Activated T-helper 17 cell treated with anti-CD3 and anti-CD28 coated beads, Interleukin-2, amount 50 U/mL, for 72 hours (primary cell): ENCODE measurements around the gene MAIP1. TPM values are rescaled to one million over a fixed set of nuclear protein-coding genes. Genes with fewer than 3 reads are reported as not detected.
"Not testable (repeated sequence)": the region's sequence is repeated elsewhere in the genome, so short reads cannot be mapped to it uniquely, and the experiment has no call there.

Source experiments
- ATAC-seq: fragments of 150-1000 bp; cut with Tn5 transposase; replicated peaks from 2 replicates; pipeline ENCODE4 v1.10.0; 2021; ENCODE audit warnings: mild to moderate bottlenecking, moderate library complexity
- H3K27ac Mint-ChIP-seq: one replicate; pipeline ENCODE4 v1.8.0; 2022; ENCODE audit warnings: mixed read lengths
- H3K27me3 Mint-ChIP-seq: one replicate; pipeline ENCODE4 v1.8.0; 2022; ENCODE audit warnings: mixed read lengths
- H3K36me3 Mint-ChIP-seq: one replicate; pipeline ENCODE4 v1.8.0; 2022; ENCODE audit warnings: low read depth, mild to moderate bottlenecking, mixed read lengths
- H3K4me1 Mint-ChIP-seq: one replicate; pipeline ENCODE4 v1.8.0; 2022; ENCODE audit warnings: mixed read lengths
- H3K4me3 Mint-ChIP-seq: one replicate; pipeline ENCODE4 v1.8.0; 2022; ENCODE audit warnings: mild to moderate bottlenecking, mixed read lengths
- H3K9me3 Mint-ChIP-seq: one replicate; pipeline ENCODE4 v1.8.0; 2022; ENCODE audit warnings: mixed read lengths
- total RNA-seq, 2 donors: library from RNA; stranded (reverse); gene quantifications; one replicate each; pipeline ENCODE4 v1.2.3, GENCODE V29; 2022

Gene MAIP1
- total RNA-seq, result 10 to 100 TPM; 22.8 to 35.3 TPM

- peaks cover 23% of the 10 kb centered on the region for H3K4me1 Mint-ChIP-seq
These were observed at the start of gene MAIP1, which contains the start of gene TYW5 for GRCh38 chr2:199955339-199956061. Gene MAIP1 (plus strand): TSS chr2:199955582. CDS start chr2:199955799, 217 bp downstream. Gene TYW5 (minus strand): TSS chr2:199955491. CDS start chr2:199955470, 21 bp downstream.

GRCh38 chr2:199907008-199907714, 48.2 kb upstream of the MAIP1 start:
- ATAC-seq, result no peak
- Mint-ChIP-seq H3K4me1 (no peaks in the 10 kb centered on the region), H3K27ac (no peak overlapping the region), H3K36me3 (peaks cover 6% of the 10 kb centered on the region), H3K27me3 (peaks cover 7% of the 10 kb centered on the region), H3K9me3 (no peaks in the 10 kb centered on the region), H3K4me3 (no peak overlapping the region)

More at GRCh38 chr2:199955339-199956061, at the start of gene MAIP1, which contains the start of gene TYW5:
- peak; percentile 85 for ATAC-seq
- H3K27me3 Mint-ChIP-seq, result no peaks in the 10 kb centered on the region
- H3K4me3 Mint-ChIP-seq, result peak within 1 kb of the TSS; percentile 99
- H3K27ac Mint-ChIP-seq, result peak within 1 kb of the TSS; percentile 97
- peaks cover 61% of the 10 kb centered on the region for H3K36me3 Mint-ChIP-seq
- H3K9me3 Mint-ChIP-seq, result no peaks in the 10 kb centered on the region

- peak overlapping the region; percentile 100 for H3K4me3 Mint-ChIP-seq
- H3K27me3 Mint-ChIP-seq, result peaks cover 4% of the 10 kb centered on the region
- peaks cover 21% of the 10 kb centered on the region for H3K36me3 Mint-ChIP-seq
- peak overlapping the region; percentile 99 for H3K27ac Mint-ChIP-seq
- H3K9me3 Mint-ChIP-seq, result no peaks in the 10 kb centered on the region
- ATAC-seq, result no peak
- H3K4me1 Mint-ChIP-seq, result peaks cover 16% of the 10 kb centered on the region
These were observed 44.9 kb upstream of the MAIP1 start for GRCh38 chr2:199910338-199911051.

- peaks cover 16% of the 10 kb centered on the region for H3K4me1 Mint-ChIP-seq
- ATAC-seq, result peak; percentile 93
- peaks cover 4% of the 10 kb centered on the region for H3K27me3 Mint-ChIP-seq
- H3K9me3 Mint-ChIP-seq, result no peaks in the 10 kb centered on the region
- peaks cover 29% of the 10 kb centered on the region for H3K36me3 Mint-ChIP-seq
- H3K27ac Mint-ChIP-seq, result peak within 1 kb of the TSS; percentile 99
- peak within 1 kb of the TSS; percentile 100 for H3K4me3 Mint-ChIP-seq
These were observed 44.1 kb upstream of the MAIP1 start, which contains the start of gene C2orf69 for GRCh38 chr2:199911052-199911876. Gene C2orf69 (plus strand): TSS chr2:199911293. CDS start chr2:199911439, 146 bp downstream.

GRCh38 chr2:199911877-199912161, 43.6 kb upstream of the MAIP1 start:
- H3K9me3 Mint-ChIP-seq, result no peaks in the 10 kb centered on the region
- ATAC-seq, result no peak
- peaks cover 16% of the 10 kb centered on the region for H3K4me1 Mint-ChIP-seq
- peak overlapping the region; percentile 99 for H3K27ac Mint-ChIP-seq
- H3K27me3 Mint-ChIP-seq, result peaks cover 3% of the 10 kb centered on the region
- H3K4me3 Mint-ChIP-seq, result peak overlapping the region; percentile 100
- peaks cover 35% of the 10 kb centered on the region for H3K36me3 Mint-ChIP-seq

- Mint-ChIP-seq H3K4me3 (peak overlapping the region; percentile 100), H3K36me3 (peaks cover 43% of the 10 kb centered on the region), H3K4me1 (peaks cover 16% of the 10 kb centered on the region)
- H3K9me3 Mint-ChIP-seq, ATAC-seq, H3K27ac Mint-ChIP-seq, H3K27me3 Mint-ChIP-seq: not testable (repeated sequence)
These were observed 42.7 kb upstream of the MAIP1 start for GRCh38 chr2:199912553-199913114.

GRCh38 chr2:199914372-199914958, 40.9 kb upstream of the MAIP1 start:
- peak overlapping the region; percentile 53 for H3K4me3 Mint-ChIP-seq
- H3K36me3 Mint-ChIP-seq, result peaks cover 59% of the 10 kb centered on the region
- ATAC-seq, result no peak
- no peaks in the 10 kb centered on the region for H3K9me3 Mint-ChIP-seq
- H3K27ac Mint-ChIP-seq, result peak overlapping the region; percentile 16
- H3K4me1 Mint-ChIP-seq, result peaks cover 16% of the 10 kb centered on the region
- no peaks in the 10 kb centered on the region for H3K27me3 Mint-ChIP-seq

- Mint-ChIP-seq H3K9me3 (no peaks in the 10 kb centered on the region), H3K27ac (no peak overlapping the region), H3K27me3 (no peaks in the 10 kb centered on the region), H3K36me3 (peaks cover 55% of the 10 kb centered on the region), H3K4me3 (no peak overlapping the region), H3K4me1 (peaks cover 16% of the 10 kb centered on the region)
- ATAC-seq, result no peak
These were observed 38.4 kb upstream of the MAIP1 start for GRCh38 chr2:199916980-199917379.

- Mint-ChIP-seq H3K27me3 (no peaks in the 10 kb centered on the region), H3K4me1 (peaks cover 4% of the 10 kb centered on the region), H3K36me3 (peaks cover 47% of the 10 kb centered on the region), H3K9me3 (no peaks in the 10 kb centered on the region), H3K27ac (no peak overlapping the region), H3K4me3 (no peak overlapping the region)
- no peak for ATAC-seq
These were observed 32.5 kb upstream of the MAIP1 start for GRCh38 chr2:199922856-199923255.

GRCh38 chr2:199923924-199924323, 31.5 kb upstream of the MAIP1 start:
- H3K9me3 Mint-ChIP-seq, result no peaks in the 10 kb centered on the region
- ATAC-seq, result peak; percentile 59
- H3K36me3 Mint-ChIP-seq, result peaks cover 49% of the 10 kb centered on the region
- H3K27ac Mint-ChIP-seq, result no peak overlapping the region
- no peak overlapping the region for H3K4me3 Mint-ChIP-seq
- no peaks in the 10 kb centered on the region for H3K27me3 Mint-ChIP-seq
- H3K4me1 Mint-ChIP-seq, result peaks cover 4% of the 10 kb centered on the region

- Mint-ChIP-seq H3K4me1 (peaks cover 4% of the 10 kb centered on the region), H3K27me3 (no peaks in the 10 kb centered on the region), H3K9me3 (no peaks in the 10 kb centered on the region), H3K36me3 (peaks cover 70% of the 10 kb centered on the region), H3K27ac (no peak overlapping the region), H3K4me3 (no peak overlapping the region)
- no peak for ATAC-seq
These were observed 28.6 kb upstream of the MAIP1 start for GRCh38 chr2:199926806-199927205.

GRCh38 chr2:199928226-199928625, 27.2 kb upstream of the MAIP1 start:
- H3K27ac Mint-ChIP-seq, result peak overlapping the region; percentile 4
- no peaks in the 10 kb centered on the region for H3K9me3 Mint-ChIP-seq
- H3K36me3 Mint-ChIP-seq, result peaks cover 85% of the 10 kb centered on the region
- ATAC-seq, result no peak
- no peaks in the 10 kb centered on the region for H3K27me3 Mint-ChIP-seq
- H3K4me3 Mint-ChIP-seq, result no peak overlapping the region
- no peaks in the 10 kb centered on the region for H3K4me1 Mint-ChIP-seq

- no peak for ATAC-seq
- Mint-ChIP-seq H3K4me3 (no peak overlapping the region), H3K27ac (peak overlapping the region; percentile 4)
These were observed 26.8 kb upstream of the MAIP1 start for GRCh38 chr2:199928626-199929025.

More at GRCh38 chr2:199928626-199929025, 26.8 kb upstream of the MAIP1 start:
- no peaks in the 10 kb centered on the region for H3K9me3 Mint-ChIP-seq
- no peaks in the 10 kb centered on the region for H3K27me3 Mint-ChIP-seq
- H3K4me1 Mint-ChIP-seq, result no peaks in the 10 kb centered on the region
- H3K36me3 Mint-ChIP-seq, result peaks cover 89% of the 10 kb centered on the region
